Measurements from ENCODE around the gene TIMM50. TPM values are rescaled to one million over a fixed set of nuclear protein-coding genes. Genes with fewer than 3 reads are reported as not detected.
A peak's percentile ranks its signal among the peaks of the same experiment; 100 is the strongest.

TIMM50 gene
- polyA plus RNA-seq (2013, experiment 1 of 2) = 57.0 TPM
- 58.8 TPM for polyA plus RNA-seq (2013, experiment 2 of 2)

- no peaks in the 10 kb centered on the region for H3K27me3 ChIP-seq (ENCODE audit: control insufficient read depth in 1 of 2, insufficient read depth in 1 of 2, low read length in 2 of 2)
- H3K4me3 ChIP-seq (ENCODE audit: insufficient read depth in 1 of 2, low read depth in 1 of 2, low read length in 2 of 2) = peak within 1 kb of the TSS; percentile 84 to 99
- no peaks in the 10 kb centered on the region for H3K9me3 ChIP-seq (ENCODE audit: control insufficient read depth, low read length)
- no peak within 1 kb of the TSS for H3K14ac ChIP-seq (ENCODE audit: low read length in 2 of 2)
- no peak within 1 kb of the TSS for H3K23ac ChIP-seq (ENCODE audit: low read length in 2 of 2)
- peak within 1 kb of the TSS; percentile 93 for H2AFZ ChIP-seq (ENCODE audit: low read depth, low read length)
- peak within 1 kb of the TSS; percentile 61 for H3K27ac ChIP-seq (ENCODE audit: low read length, poor library complexity, severe bottlenecking)
- peaks cover 28 to 40% of the 10 kb centered on the region in 2 experiments for H3K36me3 ChIP-seq (ENCODE audit: control insufficient read depth in 1 of 2, insufficient read depth in 2 of 2, low read depth in 1 of 2, low read length in 2 of 2)
- H3K4me1 ChIP-seq (ENCODE audit: control insufficient read depth, insufficient read depth, low read depth, low read length) = peaks cover 12% of the 10 kb centered on the region
- DNase-seq = peak; percentile 96
- peak within 1 kb of the TSS; percentile 99 for H3K9ac ChIP-seq (ENCODE audit: low read length)
- peak within 1 kb of the TSS; percentile 94 for H4K8ac ChIP-seq (ENCODE audit: low read length)
- H3K4me2 ChIP-seq (ENCODE audit: low read length, poor library complexity, severe bottlenecking) = peak within 1 kb of the TSS; percentile 84
- peak within 1 kb of the TSS; percentile 70 for H4K91ac ChIP-seq (ENCODE audit: low read length)
- peaks cover 23% of the 10 kb centered on the region for H3K79me1 ChIP-seq (replicated peaks; ENCODE audit: low read length, poor library complexity, severe bottlenecking)
- peak within 1 kb of the TSS; percentile 91 to 98 for H3K18ac ChIP-seq (ENCODE audit: low read depth in 1 of 2, low read length in 2 of 2)
- H2BK15ac ChIP-seq (ENCODE audit: low read depth, poor library complexity, severe bottlenecking) = no peak within 1 kb of the TSS
- no peak within 1 kb of the TSS for H2BK12ac ChIP-seq (ENCODE audit: low read length in 2 of 2)
- H3K4ac ChIP-seq (ENCODE audit: low read depth in 1 of 2, low read length in 2 of 2) = peak within 1 kb of the TSS; percentile 62 to 96
- H2BK5ac ChIP-seq (ENCODE audit: low read depth, low read length, poor library complexity, severe bottlenecking) = peak within 1 kb of the TSS; percentile 15
- WGBS = 2% methylated on average over 60 of the region's 62 CpGs
- peak within 1 kb of the TSS; percentile 35 for H2BK120ac ChIP-seq (ENCODE audit: low read depth, low read length)
- no peak within 1 kb of the TSS for H2AK5ac ChIP-seq (ENCODE audit: low read length, severe bottlenecking)
These were observed at the start of gene TIMM50 for GRCh38 chr19:39480337-39481228. TSS of gene TIMM50 (plus strand) at chr19:39480838. CDS start at chr19:39480854, 16 bp downstream.

- Histone ChIP-seq H4K8ac (ENCODE audit: low read length) (no peak overlapping the region), H2BK120ac (ENCODE audit: low read depth, low read length) (no peak overlapping the region), H3K18ac (ENCODE audit: low read depth in 1 of 2, low read length in 2 of 2) (no peak overlapping the region), H3K4me3 (ENCODE audit: insufficient read depth in 1 of 2, low read depth in 1 of 2, low read length in 2 of 2) (no peak overlapping the region), H3K79me1 (replicated peaks; ENCODE audit: low read length, poor library complexity, severe bottlenecking) (peaks cover 12% of the 10 kb centered on the region), H2AFZ (ENCODE audit: low read depth, low read length) (no peak overlapping the region), H2BK12ac (ENCODE audit: low read length in 2 of 2) (no peak overlapping the region), H2BK15ac (ENCODE audit: low read depth, poor library complexity, severe bottlenecking) (no peak overlapping the region), H3K27ac (ENCODE audit: low read length, poor library complexity, severe bottlenecking) (no peak overlapping the region), H2BK5ac (ENCODE audit: low read depth, low read length, poor library complexity, severe bottlenecking) (no peak overlapping the region), H3K23ac (ENCODE audit: low read length in 2 of 2) (no peak overlapping the region), H3K9me3 (ENCODE audit: control insufficient read depth, low read length) (no peaks in the 10 kb centered on the region), H3K4me1 (ENCODE audit: control insufficient read depth, insufficient read depth, low read depth, low read length) (peaks cover 40% of the 10 kb centered on the region), H3K9ac (ENCODE audit: low read length) (no peak overlapping the region), H3K36me3 (ENCODE audit: control insufficient read depth in 1 of 2, insufficient read depth in 2 of 2, low read depth in 1 of 2, low read length in 2 of 2) (peaks cover 33 to 35% of the 10 kb centered on the region in 2 experiments), H3K4ac (ENCODE audit: low read depth in 1 of 2, low read length in 2 of 2) (no peak overlapping the region), H3K27me3 (ENCODE audit: control insufficient read depth in 1 of 2, insufficient read depth in 1 of 2, low read length in 2 of 2) (no peaks in the 10 kb centered on the region), H3K4me2 (ENCODE audit: low read length, poor library complexity, severe bottlenecking) (no peak overlapping the region), H3K14ac (ENCODE audit: low read length in 2 of 2) (no peak overlapping the region), H4K91ac (ENCODE audit: low read length) (no peak overlapping the region), H2AK5ac (ENCODE audit: low read length, severe bottlenecking) (no peak overlapping the region)
- 98% methylated on average over 7 of the region's 8 CpGs for WGBS
- no peak for DNase-seq
These were observed 48.0 kb upstream of the TIMM50 start for GRCh38 chr19:39432677-39433025.

DNA sequence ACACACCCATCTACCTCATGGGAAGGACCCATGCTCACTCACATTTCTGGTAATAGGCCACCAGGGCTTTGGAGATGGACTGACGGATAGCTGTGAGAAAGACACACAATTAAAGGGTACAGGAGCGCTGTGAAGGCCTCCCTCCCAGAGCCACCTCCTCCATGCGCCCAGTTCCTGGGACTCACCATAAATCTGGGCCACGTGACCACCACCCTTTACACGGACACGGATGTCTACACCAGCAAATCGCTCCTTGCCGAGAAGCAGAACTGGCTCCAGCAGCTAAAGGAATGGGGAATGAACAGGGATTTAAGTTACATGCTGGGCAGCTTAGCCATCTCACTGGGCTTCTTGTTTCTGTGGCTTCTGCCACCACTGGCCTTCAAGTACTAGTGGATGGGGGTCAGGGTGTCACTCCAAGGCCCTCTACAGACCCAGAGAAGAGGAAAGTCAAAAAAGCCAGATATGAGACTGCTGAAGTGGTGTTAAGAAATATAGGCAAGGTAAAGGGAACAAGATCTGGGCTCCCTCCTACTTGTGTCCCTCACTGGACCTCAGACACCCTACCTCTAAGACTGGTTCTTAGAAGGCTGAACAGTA, 47.1 kb upstream of the TIMM50 start:
- H2AK5ac ChIP-seq (ENCODE audit: low read length, severe bottlenecking) = no peak overlapping the region
- H3K27ac ChIP-seq (ENCODE audit: low read length, poor library complexity, severe bottlenecking) = no peak overlapping the region
- H3K4ac ChIP-seq (ENCODE audit: low read depth in 1 of 2, low read length in 2 of 2) = no peak overlapping the region
- H2BK120ac ChIP-seq (ENCODE audit: low read depth, low read length) = no peak overlapping the region
- H3K23ac ChIP-seq (ENCODE audit: low read length in 2 of 2) = no peak overlapping the region
- H3K18ac ChIP-seq (ENCODE audit: low read depth in 1 of 2, low read length in 2 of 2) = no peak overlapping the region
- peaks cover 36% of the 10 kb centered on the region for H3K4me1 ChIP-seq (ENCODE audit: control insufficient read depth, insufficient read depth, low read depth, low read length)
- no peak overlapping the region for H2BK12ac ChIP-seq (ENCODE audit: low read length in 2 of 2)
- peak overlapping the region; percentile 99 for H3K9ac ChIP-seq (ENCODE audit: low read length)
- no peak for DNase-seq
- no peak overlapping the region for H2BK5ac ChIP-seq (ENCODE audit: low read depth, low read length, poor library complexity, severe bottlenecking)
- H3K4me2 ChIP-seq (ENCODE audit: low read length, poor library complexity, severe bottlenecking) = no peak overlapping the region
- no peak overlapping the region for H3K14ac ChIP-seq (ENCODE audit: low read length in 2 of 2)
- no peak overlapping the region for H4K8ac ChIP-seq (ENCODE audit: low read length)
- H3K9me3 ChIP-seq (ENCODE audit: control insufficient read depth, low read length) = no peaks in the 10 kb centered on the region
- H3K27me3 ChIP-seq (ENCODE audit: control insufficient read depth in 1 of 2, insufficient read depth in 1 of 2, low read length in 2 of 2) = no peaks in the 10 kb centered on the region
- WGBS = 97% methylated on average over 8 of the region's 8 CpGs
- H2BK15ac ChIP-seq (ENCODE audit: low read depth, poor library complexity, severe bottlenecking) = no peak overlapping the region
- H4K91ac ChIP-seq (ENCODE audit: low read length) = no peak overlapping the region
- H3K79me1 ChIP-seq (replicated peaks; ENCODE audit: low read length, poor library complexity, severe bottlenecking) = peaks cover 13% of the 10 kb centered on the region
- no peak overlapping the region for H2AFZ ChIP-seq (ENCODE audit: low read depth, low read length)
- H3K4me3 ChIP-seq (ENCODE audit: insufficient read depth in 1 of 2, low read depth in 1 of 2, low read length in 2 of 2) = no peak overlapping the region
- H3K36me3 ChIP-seq (ENCODE audit: control insufficient read depth in 1 of 2, insufficient read depth in 2 of 2, low read depth in 1 of 2, low read length in 2 of 2) = peaks cover 33 to 35% of the 10 kb centered on the region in 2 experiments

All from mesenchymal stem cell (in vitro differentiated cells and primary cell).